Measurements from ENCODE around the gene KLHL9.

The KLHL9 gene

DNA sequence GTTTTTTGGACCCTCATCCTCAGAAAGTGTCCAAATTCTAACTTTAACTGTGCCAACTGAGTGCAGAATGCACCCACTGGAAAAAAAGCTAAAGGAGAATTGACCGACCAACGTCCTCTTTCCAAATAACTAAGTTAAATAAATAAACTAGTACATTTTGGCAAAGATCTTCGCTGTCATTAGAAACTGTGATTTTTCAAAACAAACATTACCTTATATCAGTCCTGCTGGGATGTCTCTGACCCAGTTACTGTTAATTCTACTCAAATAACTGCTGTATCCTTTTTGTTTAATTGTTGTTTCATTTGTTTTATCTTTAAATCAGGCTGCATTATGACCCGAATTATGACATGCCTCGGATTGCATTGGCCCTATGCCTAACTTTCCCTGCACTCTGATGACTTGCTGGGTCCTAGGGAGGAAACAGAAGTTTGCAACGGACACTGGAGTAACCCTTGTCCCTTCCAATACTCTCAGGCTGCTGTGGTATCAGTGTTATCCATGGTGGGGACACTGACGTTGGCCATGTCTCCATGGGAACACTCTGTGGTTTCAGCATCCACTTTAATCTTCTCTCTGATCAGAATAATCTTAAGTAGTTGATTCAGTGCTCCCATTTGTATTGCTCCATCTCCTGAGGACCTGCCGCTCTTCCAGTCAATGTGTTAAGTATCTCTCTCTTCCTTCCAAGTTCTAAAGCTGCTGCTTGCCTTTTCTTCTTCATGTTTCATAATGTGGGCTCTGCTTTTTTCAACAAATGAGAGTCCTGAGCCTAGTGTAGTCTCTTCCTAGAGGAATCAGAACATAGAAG lies 19.0 kb downstream of the KLHL9 start:
- no peak; the same call in 1 of the 3 replicates for ATAC-seq
- TF ChIP-seq OSR1 (CRISPR knock-in tag; IDR thresholded peaks at IDR 0.05), result no peak

GRCh38 chr9:21314152-21314551 lies 21.1 kb downstream of the KLHL9 start:
- no peak for TF ChIP-seq ESRRG (CRISPR knock-in tag; IDR thresholded peaks at IDR 0.05)
- TF ChIP-seq ZFP30 (CRISPR knock-in tag; IDR thresholded peaks at IDR 0.05), result no peak
- TF ChIP-seq TCF4 (CRISPR knock-in tag; IDR thresholded peaks at IDR 0.05; ENCODE audit: borderline replicate concordance), result no peak
- TF ChIP-seq ZNF565 (CRISPR knock-in tag; conservative IDR thresholded peaks at IDR 0.05; ENCODE audit: low read depth), result no peak
- ATAC-seq, result no peak

DNA sequence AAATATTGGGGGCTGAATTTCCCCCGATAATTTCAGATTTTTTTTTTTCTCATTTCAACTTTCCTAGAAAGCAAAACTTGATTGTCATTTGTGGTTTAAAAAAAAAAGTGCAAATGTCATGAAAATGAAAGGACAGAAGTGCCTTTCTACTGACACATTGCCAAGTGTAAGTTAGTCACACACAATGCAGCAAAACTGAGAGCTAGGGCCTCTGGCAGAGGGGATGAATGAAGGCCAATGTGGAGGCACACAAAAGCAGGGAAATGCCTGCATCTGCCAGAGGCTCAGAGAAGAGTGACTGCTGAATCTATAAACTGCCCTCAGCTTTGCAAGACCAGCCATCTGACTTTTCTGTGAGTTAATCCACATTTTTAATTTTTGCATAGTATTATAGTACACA lies 23.3 kb downstream of the KLHL9 start:
- ATAC-seq, result no peak
- TF ChIP-seq ZNF8 (CRISPR knock-in tag; IDR thresholded peaks at IDR 0.05) (no peak), TCF4 (CRISPR knock-in tag; IDR thresholded peaks at IDR 0.05; ENCODE audit: borderline replicate concordance) (no peak), ISL1 (CRISPR knock-in tag; IDR thresholded peaks at IDR 0.05) (no peak), GLIS3 (CRISPR knock-in tag; IDR thresholded peaks at IDR 0.05) (no peak), ZFP3 (CRISPR knock-in tag; IDR thresholded peaks at IDR 0.05) (no peak), OSR1 (CRISPR knock-in tag; IDR thresholded peaks at IDR 0.05) (no peak), ZNF565 (CRISPR knock-in tag; conservative IDR thresholded peaks at IDR 0.05; ENCODE audit: low read depth) (no peak), ESRRG (CRISPR knock-in tag; IDR thresholded peaks at IDR 0.05) (no peak), BACH2 (CRISPR knock-in tag; IDR thresholded peaks at IDR 0.05; ENCODE audit: borderline replicate concordance) (no peak), ZC3H10 (CRISPR knock-in tag; IDR thresholded peaks at IDR 0.05) (no peak)
- TF ChIP-seq, protein P1, sequence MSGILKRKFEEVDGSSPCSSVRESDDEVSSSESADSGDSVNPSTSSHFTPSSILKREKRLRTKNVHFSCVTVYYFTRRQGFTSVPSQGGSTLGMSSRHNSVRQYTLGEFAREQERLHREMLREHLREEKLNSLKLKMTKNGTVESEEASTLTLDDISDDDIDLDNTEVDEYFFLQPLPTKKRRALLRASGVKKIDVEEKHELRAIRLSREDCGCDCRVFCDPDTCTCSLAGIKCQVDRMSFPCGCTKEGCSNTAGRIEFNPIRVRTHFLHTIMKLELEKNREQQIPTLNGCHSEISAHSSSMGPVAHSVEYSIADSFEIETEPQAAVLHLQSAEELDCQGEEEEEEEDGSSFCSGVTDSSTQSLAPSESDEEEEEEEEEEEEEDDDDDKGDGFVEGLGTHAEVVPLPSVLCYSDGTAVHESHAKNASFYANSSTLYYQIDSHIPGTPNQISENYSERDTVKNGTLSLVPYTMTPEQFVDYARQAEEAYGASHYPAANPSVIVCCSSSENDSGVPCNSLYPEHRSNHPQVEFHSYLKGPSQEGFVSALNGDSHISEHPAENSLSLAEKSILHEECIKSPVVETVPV (CRISPR knock-in tag; IDR thresholded peaks at IDR 0.05), result no peak
- TF ChIP-seq, protein P2, sequence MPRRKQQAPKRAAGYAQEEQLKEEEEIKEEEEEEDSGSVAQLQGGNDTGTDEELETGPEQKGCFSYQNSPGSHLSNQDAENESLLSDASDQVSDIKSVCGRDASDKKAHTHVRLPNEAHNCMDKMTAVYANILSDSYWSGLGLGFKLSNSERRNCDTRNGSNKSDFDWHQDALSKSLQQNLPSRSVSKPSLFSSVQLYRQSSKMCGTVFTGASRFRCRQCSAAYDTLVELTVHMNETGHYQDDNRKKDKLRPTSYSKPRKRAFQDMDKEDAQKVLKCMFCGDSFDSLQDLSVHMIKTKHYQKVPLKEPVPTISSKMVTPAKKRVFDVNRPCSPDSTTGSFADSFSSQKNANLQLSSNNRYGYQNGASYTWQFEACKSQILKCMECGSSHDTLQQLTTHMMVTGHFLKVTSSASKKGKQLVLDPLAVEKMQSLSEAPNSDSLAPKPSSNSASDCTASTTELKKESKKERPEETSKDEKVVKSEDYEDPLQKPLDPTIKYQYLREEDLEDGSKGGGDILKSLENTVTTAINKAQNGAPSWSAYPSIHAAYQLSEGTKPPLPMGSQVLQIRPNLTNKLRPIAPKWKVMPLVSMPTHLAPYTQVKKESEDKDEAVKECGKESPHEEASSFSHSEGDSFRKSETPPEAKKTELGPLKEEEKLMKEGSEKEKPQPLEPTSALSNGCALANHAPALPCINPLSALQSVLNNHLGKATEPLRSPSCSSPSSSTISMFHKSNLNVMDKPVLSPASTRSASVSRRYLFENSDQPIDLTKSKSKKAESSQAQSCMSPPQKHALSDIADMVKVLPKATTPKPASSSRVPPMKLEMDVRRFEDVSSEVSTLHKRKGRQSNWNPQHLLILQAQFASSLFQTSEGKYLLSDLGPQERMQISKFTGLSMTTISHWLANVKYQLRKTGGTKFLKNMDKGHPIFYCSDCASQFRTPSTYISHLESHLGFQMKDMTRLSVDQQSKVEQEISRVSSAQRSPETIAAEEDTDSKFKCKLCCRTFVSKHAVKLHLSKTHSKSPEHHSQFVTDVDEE (CRISPR knock-in tag; IDR thresholded peaks at IDR 0.05), result no peak

GRCh38 chr9:21305213-21305612 lies 30.0 kb downstream of the KLHL9 start, which contains the start of gene IFNA5:
IFNA5 (minus strand) TSS chr9:21305313; CDS start chr9:21305256, 57 bp downstream.
- ATAC-seq, result no peak
- TF ChIP-seq PPARA (CRISPR knock-in tag; IDR thresholded peaks at IDR 0.05; ENCODE audit: borderline replicate concordance) (no peak), ZNF565 (CRISPR knock-in tag; conservative IDR thresholded peaks at IDR 0.05; ENCODE audit: low read depth) (no peak), ESRRG (CRISPR knock-in tag; IDR thresholded peaks at IDR 0.05) (no peak), OSR1 (CRISPR knock-in tag; IDR thresholded peaks at IDR 0.05) (no peak), GLIS3 (CRISPR knock-in tag; IDR thresholded peaks at IDR 0.05) (no peak), TOX (CRISPR knock-in tag; IDR thresholded peaks at IDR 0.05; ENCODE audit: borderline replicate concordance) (no peak), CSDC2 (CRISPR knock-in tag; IDR thresholded peaks at IDR 0.05) (no peak), ZNF8 (CRISPR knock-in tag; IDR thresholded peaks at IDR 0.05) (no peak)
- TF ChIP-seq, protein P3, sequence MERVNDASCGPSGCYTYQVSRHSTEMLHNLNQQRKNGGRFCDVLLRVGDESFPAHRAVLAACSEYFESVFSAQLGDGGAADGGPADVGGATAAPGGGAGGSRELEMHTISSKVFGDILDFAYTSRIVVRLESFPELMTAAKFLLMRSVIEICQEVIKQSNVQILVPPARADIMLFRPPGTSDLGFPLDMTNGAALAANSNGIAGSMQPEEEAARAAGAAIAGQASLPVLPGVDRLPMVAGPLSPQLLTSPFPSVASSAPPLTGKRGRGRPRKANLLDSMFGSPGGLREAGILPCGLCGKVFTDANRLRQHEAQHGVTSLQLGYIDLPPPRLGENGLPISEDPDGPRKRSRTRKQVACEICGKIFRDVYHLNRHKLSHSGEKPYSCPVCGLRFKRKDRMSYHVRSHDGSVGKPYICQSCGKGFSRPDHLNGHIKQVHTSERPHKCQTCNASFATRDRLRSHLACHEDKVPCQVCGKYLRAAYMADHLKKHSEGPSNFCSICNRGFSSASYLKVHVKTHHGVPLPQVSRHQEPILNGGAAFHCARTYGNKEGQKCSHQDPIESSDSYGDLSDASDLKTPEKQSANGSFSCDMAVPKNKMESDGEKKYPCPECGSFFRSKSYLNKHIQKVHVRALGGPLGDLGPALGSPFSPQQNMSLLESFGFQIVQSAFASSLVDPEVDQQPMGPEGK (CRISPR knock-in tag; IDR thresholded peaks at IDR 0.05; ENCODE audit: borderline replicate concordance), result no peak
- TF ChIP-seq, protein P1 (CRISPR knock-in tag; IDR thresholded peaks at IDR 0.05), result no peak
- TF ChIP-seq, protein P2 (CRISPR knock-in tag; IDR thresholded peaks at IDR 0.05), result no peak
- TF ChIP-seq, protein P4, sequence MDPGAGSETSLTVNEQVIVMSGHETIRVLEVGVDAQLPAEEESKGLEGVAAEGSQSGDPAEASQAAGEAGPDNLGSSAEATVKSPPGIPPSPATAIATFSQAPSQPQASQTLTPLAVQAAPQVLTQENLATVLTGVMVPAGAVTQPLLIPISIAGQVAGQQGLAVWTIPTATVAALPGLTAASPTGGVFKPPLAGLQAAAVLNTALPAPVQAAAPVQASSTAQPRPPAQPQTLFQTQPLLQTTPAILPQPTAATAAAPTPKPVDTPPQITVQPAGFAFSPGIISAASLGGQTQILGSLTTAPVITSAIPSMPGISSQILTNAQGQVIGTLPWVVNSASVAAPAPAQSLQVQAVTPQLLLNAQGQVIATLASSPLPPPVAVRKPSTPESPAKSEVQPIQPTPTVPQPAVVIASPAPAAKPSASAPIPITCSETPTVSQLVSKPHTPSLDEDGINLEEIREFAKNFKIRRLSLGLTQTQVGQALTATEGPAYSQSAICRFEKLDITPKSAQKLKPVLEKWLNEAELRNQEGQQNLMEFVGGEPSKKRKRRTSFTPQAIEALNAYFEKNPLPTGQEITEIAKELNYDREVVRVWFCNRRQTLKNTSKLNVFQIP (CRISPR knock-in tag; IDR thresholded peaks at IDR 0.05; ENCODE audit: borderline replicate concordance, low read depth), result no peak
